Neural progenitor cell (in vitro differentiated cells): ENCODE measurements around the gene TNFRSF19. TPM values are rescaled to one million over a fixed set of nuclear protein-coding genes. Genes with fewer than 3 reads are reported as not detected.

Source experiments
- DNase-seq: peaks from one replicate; pipeline ENCODE4 v3.0.0-alpha.2; 2016; ENCODE audit warnings: low spot score
- H2AFZ ChIP-seq: fragments of 200-600 bp; sonication (generic); replicated peaks from 2 replicates; pipeline ENCODE4 v1.6.1; 2016; ENCODE audit warnings: antibody characterized with exemption
- H3F3A ChIP-seq: fragments of 200-600 bp; sonication (generic); 2 replicates; pipeline ENCODE4 v1.6.1; 2016; ENCODE audit warnings: antibody characterized with exemption, low read depth
- H3K27ac ChIP-seq: fragments of 200-600 bp; sonication (generic); 2 replicates; pipeline ENCODE4 v1.5.1; 2016; ENCODE audit warnings: mild to moderate bottlenecking
- H3K27me3 ChIP-seq: fragments of 200-600 bp; sonication (generic); 2 replicates; pipeline ENCODE4 v1.6.1; 2016; ENCODE audit warnings: mild to moderate bottlenecking, moderate library complexity
- H3K36me3 ChIP-seq: fragments of 200-600 bp; sonication (generic); 2 replicates; pipeline ENCODE4 v1.5.1; 2016
- H3K4me1 ChIP-seq: fragments of 200-600 bp; sonication (generic); 2 replicates; pipeline ENCODE4 v1.6.1; 2016; ENCODE audit warnings: mixed run types
- H3K4me2 ChIP-seq: fragments of 200-600 bp; sonication (generic); 2 replicates; pipeline ENCODE4 v1.6.1; 2016
- H3K4me3 ChIP-seq: fragments of 200-600 bp; sonication (generic); 2 replicates; pipeline ENCODE4 v1.5.1; 2016
- H3K79me2 ChIP-seq: fragments of 200-600 bp; sonication (generic); 2 replicates; pipeline ENCODE4 v1.6.1; 2016; ENCODE audit warnings: low read depth
- H3K9ac ChIP-seq: fragments of 200-600 bp; sonication (generic); 2 replicates; pipeline ENCODE4 v1.6.1; 2016
- H3K9me3 ChIP-seq: fragments of 200-600 bp; sonication (generic); 2 replicates; pipeline ENCODE4 v1.5.1; 2016; ENCODE audit warnings: low read depth
- H4K20me1 ChIP-seq: fragments of 200-600 bp; sonication (generic); 2 replicates; pipeline ENCODE4 v1.6.1; 2016; ENCODE audit warnings: low read depth
- H3K27ac Mint-ChIP-seq: 3 replicates; pipeline ENCODE4 v1.8.0; 2021; ENCODE audit warnings: mixed read lengths
- H3K27me3 Mint-ChIP-seq: 2 replicates; pipeline ENCODE4 v1.8.0; 2022; ENCODE audit warnings: low read depth, mild to moderate bottlenecking, inconsistent platforms, moderate library complexity, mixed read lengths; ENCODE audit not compliant: insufficient read depth
- H3K36me3 Mint-ChIP-seq: 3 replicates; pipeline ENCODE4 v1.8.0; 2021; ENCODE audit warnings: mixed read lengths
- H3K4me1 Mint-ChIP-seq: 3 replicates; pipeline ENCODE4 v1.8.0; 2021; ENCODE audit warnings: mixed read lengths
- H3K4me3 Mint-ChIP-seq: 3 replicates; pipeline ENCODE4 v1.8.0; 2021; ENCODE audit warnings: mild to moderate bottlenecking, moderate library complexity, mixed read lengths
- H3K9me3 Mint-ChIP-seq: 3 replicates; pipeline ENCODE4 v1.8.0; 2020; ENCODE audit warnings: mixed read lengths
- EZH2 ChIP-seq: fragments of 200-600 bp; sonication (generic); IDR thresholded peaks from 2 replicates; pipeline ENCODE4 v1.6.1; 2017; ENCODE audit warnings: antibody characterized with exemption, mild to moderate bottlenecking, moderate library complexity
- EZH2phosphoT487 ChIP-seq: fragments of 200-600 bp; sonication (generic); IDR thresholded peaks from 2 replicates; pipeline ENCODE4 v1.6.1; 2017; ENCODE audit warnings: antibody characterized with exemption
- total RNA-seq: library from RNA; depleted of rRNA; stranded (reverse); fragments of >200 nt; gene quantifications from 2 replicates; pipeline ENCODE4 v1.2.3, GENCODE V29; 2015; ENCODE audit warnings: low replicate concordance
- TF ChIP-seq, protein P1 (sequence below): fragments of 200-600 bp; sonication (generic); IDR thresholded peaks from 2 replicates; pipeline ENCODE4 v1.5.1; 2017; ENCODE audit warnings: antibody characterized with exemption, mild to moderate bottlenecking

Gene TNFRSF19
- total RNA-seq, 1 donor from 2014 or later: 31.7 TPM

DNA sequence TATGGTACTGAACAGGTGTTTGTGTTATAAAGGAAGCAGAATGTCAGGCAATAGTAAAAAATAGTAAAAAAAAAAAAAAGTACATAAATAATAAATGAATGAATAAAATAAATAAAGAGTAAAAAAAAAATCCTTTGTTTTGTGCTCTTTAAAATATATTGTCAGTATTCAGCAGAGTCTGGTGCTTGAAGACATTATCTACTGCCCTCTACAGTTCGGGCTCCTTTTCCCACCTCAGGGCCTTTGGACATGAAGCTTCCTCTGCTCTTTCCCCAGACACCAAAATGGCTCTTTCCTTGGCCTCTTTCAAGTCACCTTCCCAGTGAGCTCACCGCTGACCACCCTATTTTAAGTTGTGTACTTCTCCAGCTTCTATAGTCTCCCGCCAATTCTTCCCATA is 137.5 kb downstream of the TNFRSF19 start:
- no peak for DNase-seq
- Histone ChIP-seq H3K9me3 (no peaks in the 10 kb centered on the region), H3F3A (peaks cover 5% of the 10 kb centered on the region), H3K9ac (no peak overlapping the region), H3K4me3 (no peak overlapping the region), H3K79me2 (no peaks in the 10 kb centered on the region), H3K27me3 (no peaks in the 10 kb centered on the region), H3K4me1 (peaks cover 8% of the 10 kb centered on the region), H3K36me3 (no peaks in the 10 kb centered on the region), H2AFZ (no peak overlapping the region), H3K4me2 (no peak overlapping the region), H4K20me1 (no peaks in the 10 kb centered on the region), H3K27ac (no peak overlapping the region)
- peaks cover 12% of the 10 kb centered on the region for H3K4me1 Mint-ChIP-seq
- H3K9me3 Mint-ChIP-seq: peaks cover 5% of the 10 kb centered on the region
- H3K4me3 Mint-ChIP-seq: no peak overlapping the region
- TF ChIP-seq, protein P1, sequence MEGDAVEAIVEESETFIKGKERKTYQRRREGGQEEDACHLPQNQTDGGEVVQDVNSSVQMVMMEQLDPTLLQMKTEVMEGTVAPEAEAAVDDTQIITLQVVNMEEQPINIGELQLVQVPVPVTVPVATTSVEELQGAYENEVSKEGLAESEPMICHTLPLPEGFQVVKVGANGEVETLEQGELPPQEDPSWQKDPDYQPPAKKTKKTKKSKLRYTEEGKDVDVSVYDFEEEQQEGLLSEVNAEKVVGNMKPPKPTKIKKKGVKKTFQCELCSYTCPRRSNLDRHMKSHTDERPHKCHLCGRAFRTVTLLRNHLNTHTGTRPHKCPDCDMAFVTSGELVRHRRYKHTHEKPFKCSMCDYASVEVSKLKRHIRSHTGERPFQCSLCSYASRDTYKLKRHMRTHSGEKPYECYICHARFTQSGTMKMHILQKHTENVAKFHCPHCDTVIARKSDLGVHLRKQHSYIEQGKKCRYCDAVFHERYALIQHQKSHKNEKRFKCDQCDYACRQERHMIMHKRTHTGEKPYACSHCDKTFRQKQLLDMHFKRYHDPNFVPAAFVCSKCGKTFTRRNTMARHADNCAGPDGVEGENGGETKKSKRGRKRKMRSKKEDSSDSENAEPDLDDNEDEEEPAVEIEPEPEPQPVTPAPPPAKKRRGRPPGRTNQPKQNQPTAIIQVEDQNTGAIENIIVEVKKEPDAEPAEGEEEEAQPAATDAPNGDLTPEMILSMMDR: no peak
- no peak for TF ChIP-seq EZH2phosphoT487
- no peak for TF ChIP-seq EZH2
- H3K27ac Mint-ChIP-seq: no peak overlapping the region
- peaks cover 10% of the 10 kb centered on the region for H3K27me3 Mint-ChIP-seq
- H3K36me3 Mint-ChIP-seq: no peaks in the 10 kb centered on the region

DNA sequence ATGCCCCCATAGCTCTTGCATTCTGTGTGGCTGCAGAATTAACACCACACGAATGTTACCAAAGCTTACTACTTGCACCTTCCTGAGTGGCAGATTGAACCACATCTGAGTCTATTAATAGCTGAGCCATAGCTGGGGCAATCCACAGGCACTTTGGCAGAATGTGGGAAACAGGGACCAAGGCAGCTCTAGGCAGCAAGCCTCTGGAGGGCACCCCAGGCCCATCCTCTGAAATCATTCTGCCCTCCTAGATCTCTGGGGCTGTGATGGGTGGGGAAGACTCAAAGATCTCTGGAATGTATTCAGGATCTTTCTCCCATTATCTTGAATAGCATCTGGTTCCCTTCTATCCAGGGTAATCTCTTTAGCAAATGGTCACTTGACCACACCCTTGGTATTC is 139.3 kb downstream of the TNFRSF19 start:
- no peaks in the 10 kb centered on the region for H3K36me3 ChIP-seq
- H3K27me3 Mint-ChIP-seq: peaks cover 14% of the 10 kb centered on the region
- H3K9me3 Mint-ChIP-seq: peaks cover 18% of the 10 kb centered on the region
- TF ChIP-seq, protein P1: no peak
- TF ChIP-seq EZH2 (no peak), EZH2phosphoT487 (no peak)
- H3K9ac ChIP-seq: no peak overlapping the region
- peaks cover 5% of the 10 kb centered on the region for H3F3A ChIP-seq
- no peaks in the 10 kb centered on the region for H3K36me3 Mint-ChIP-seq
- no peaks in the 10 kb centered on the region for H3K79me2 ChIP-seq
- H3K4me1 ChIP-seq: peaks cover 8% of the 10 kb centered on the region
- H3K9me3 ChIP-seq: no peaks in the 10 kb centered on the region
- H3K4me2 ChIP-seq: no peak overlapping the region
- no peaks in the 10 kb centered on the region for H4K20me1 ChIP-seq
- no peak overlapping the region for H3K4me3 ChIP-seq
- no peak overlapping the region for H3K27ac Mint-ChIP-seq
- H2AFZ ChIP-seq: no peak overlapping the region
- H3K4me3 Mint-ChIP-seq: no peak overlapping the region
- no peaks in the 10 kb centered on the region for H3K27me3 ChIP-seq
- H3K4me1 Mint-ChIP-seq: peaks cover 9% of the 10 kb centered on the region
- H3K27ac ChIP-seq: no peak overlapping the region
- DNase-seq: no peak

GRCh38 chr13:23710366-23710765 is 140.2 kb downstream of the TNFRSF19 start:
- Histone ChIP-seq H3K4me1 (peaks cover 5% of the 10 kb centered on the region), H3F3A (peaks cover 5% of the 10 kb centered on the region), H3K27me3 (no peaks in the 10 kb centered on the region), H3K4me3 (no peak overlapping the region), H2AFZ (no peak overlapping the region), H3K9ac (no peak overlapping the region), H3K9me3 (no peaks in the 10 kb centered on the region), H3K36me3 (no peaks in the 10 kb centered on the region), H3K79me2 (no peaks in the 10 kb centered on the region), H3K27ac (no peak overlapping the region), H4K20me1 (no peaks in the 10 kb centered on the region), H3K4me2 (no peak overlapping the region)
- Mint-ChIP-seq H3K9me3 (peaks cover 23% of the 10 kb centered on the region), H3K27me3 (peaks cover 20% of the 10 kb centered on the region), H3K4me1 (peaks cover 10% of the 10 kb centered on the region), H3K27ac (no peak overlapping the region), H3K4me3 (no peak overlapping the region), H3K36me3 (no peaks in the 10 kb centered on the region)
- no peak for DNase-seq
- no peak for TF ChIP-seq EZH2

DNA sequence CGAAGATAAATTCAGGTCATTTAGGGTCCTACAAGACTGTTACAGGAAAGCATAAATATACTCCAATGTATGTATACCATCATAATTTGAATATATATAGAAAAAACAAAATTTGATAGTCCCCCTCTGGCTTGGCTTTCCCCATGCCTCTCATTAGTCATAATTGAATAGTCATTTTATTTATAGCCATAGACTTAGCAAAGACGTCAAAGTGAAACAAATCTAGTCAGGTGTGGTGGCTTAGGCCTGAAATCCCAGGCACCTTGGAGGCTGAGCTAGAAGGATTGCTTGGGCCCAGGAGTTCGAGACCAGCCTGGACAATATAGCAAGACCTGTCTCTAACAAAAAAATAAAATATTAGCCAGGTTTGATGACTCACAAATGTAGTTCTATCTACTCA is 141.1 kb downstream of the TNFRSF19 start:
- Histone ChIP-seq H3K27ac (no peak overlapping the region), H3K36me3 (no peaks in the 10 kb centered on the region), H3K27me3 (no peaks in the 10 kb centered on the region), H3F3A (peaks cover 5% of the 10 kb centered on the region), H3K9ac (no peak overlapping the region), H3K79me2 (no peaks in the 10 kb centered on the region), H3K4me3 (no peak overlapping the region), H2AFZ (no peak overlapping the region), H4K20me1 (no peaks in the 10 kb centered on the region), H3K9me3 (no peaks in the 10 kb centered on the region), H3K4me1 (no peaks in the 10 kb centered on the region), H3K4me2 (no peak overlapping the region)
- DNase-seq: no peak
- TF ChIP-seq, protein P1: no peak
- no peak for TF ChIP-seq EZH2
- TF ChIP-seq EZH2phosphoT487: no peak
- H3K9me3 Mint-ChIP-seq: peaks cover 23% of the 10 kb centered on the region
- H3K36me3 Mint-ChIP-seq: no peaks in the 10 kb centered on the region
- no peak overlapping the region for H3K27ac Mint-ChIP-seq
- no peak overlapping the region for H3K4me3 Mint-ChIP-seq
- peaks cover 2% of the 10 kb centered on the region for H3K4me1 Mint-ChIP-seq
- peaks cover 14% of the 10 kb centered on the region for H3K27me3 Mint-ChIP-seq
